Fibroblast of lung (primary cell): ENCODE results near the gene CYS1.

Experiments
- CTCF ChIP-seq, 2 donors: IDR thresholded peaks in 1 of 2; conservative IDR thresholded peaks in 1 of 2; 1 replicate in 1 of 2; 2 replicates in 1 of 2; pipeline ENCODE4 v1.5.1; 2011 to 2012; ENCODE audit warnings: low read length in 2 of 2, control low read depth in 1 of 2, inconsistent platforms in 1 of 2, low read depth in 1 of 2, mild to moderate bottlenecking in 1 of 2
- EZH2 ChIP-seq: IDR thresholded peaks from 2 replicates; pipeline ENCODE4 v1.5.1; 2012; ENCODE audit warnings: low read length, control low read depth, mild to moderate bottlenecking; ENCODE audit errors: missing control alignments

- TF ChIP-seq CTCF (conservative IDR thresholded peaks at IDR 0.05 in 1 of 2, IDR thresholded peaks at IDR 0.05 in 1 of 2; ENCODE audit: low read depth in 1 of 2, low read length in 2 of 2) (peak; percentile 40 to 53), EZH2 (no peak)
Measured at GRCh38 chr2:10036095-10036884, 43.9 kb downstream of the CYS1 start.
